A549 (cell line): Measurements from ENCODE around the gene USP13. TPM values are rescaled to one million over a fixed set of nuclear protein-coding genes. Genes with fewer than 3 reads are reported as not detected.

Source experiments
- ATAC-seq, 2 experiments: fragments of 200-7000 bp in 1 of 2; fragments of >200 bp in 1 of 2; cut with Nextera tagmentation in 1 of 2; cut with Tn5 transposase in 1 of 2; 3 replicates each; pipeline versions ENCODE4 v1.8.0 to v1.9.1; 2018 to 2020; ENCODE audit warnings: mild to moderate bottlenecking in 1 of 2, moderate library complexity in 1 of 2
- CTCF ChIA-PET: fragments of 300-600 bp; sonication (Branson Sonifier 250); formaldehyde crosslinking; extraction: SDS; loops from one replicate; lab custom pipeline; 2021; ENCODE audit warnings: antibody characterized with exemption, inconsistent platforms; lab: Yijun Ruan, JAX
- POLR2A ChIA-PET: fragments of 350-600 bp; formaldehyde crosslinking; extraction: SDS; loops from one replicate; lab custom pipeline; 2021; ENCODE audit warnings: antibody characterized with exemption, inconsistent platforms; lab: Yijun Ruan, JAX
- DNase-seq, 2 experiments: peaks; one replicate each; pipeline versions ENCODE4 v3.0.0 to v3.0.0-alpha.2; 2011 to 2016; ENCODE audit warnings: low read depth in 1 of 2, low spot score in 1 of 2
- FAIRE-seq: peaks from 2 replicates; lab custom pipeline; 2011; peaks lifted over from hg19 to GRCh38; lab: Jason Lieb, UNC
- H3K27ac ChIP-seq, 2 experiments: fragments of >200 bp; sonication (Bioruptor Twin); formaldehyde crosslinking; 3 replicates each; pipeline ENCODE4 v1.5.1; 2016 to 2017
- H3K4me1 ChIP-seq: fragments of >200 bp; sonication (Bioruptor Twin); formaldehyde crosslinking; 3 replicates; pipeline ENCODE4 v1.6.1; 2016
- H3K4me2 ChIP-seq: fragments of >200 bp; sonication (Bioruptor Twin); formaldehyde crosslinking; 3 replicates; pipeline ENCODE4 v1.6.1; 2016
- H3K4me3 ChIP-seq: fragments of >200 bp; sonication (Bioruptor Twin); formaldehyde crosslinking; 3 replicates; pipeline ENCODE4 v1.5.1; 2016
- H3K9me3 ChIP-seq: fragments of >200 bp; sonication (Bioruptor Twin); formaldehyde crosslinking; 3 replicates; pipeline ENCODE4 v1.6.1; 2016
- CBX8 ChIP-seq: fragments of 200-600 bp; sonication (generic); IDR thresholded peaks from 2 replicates; pipeline ENCODE4 v1.6.1; 2016
- CEBPB ChIP-seq, 2 experiments: fragments of >200 bp in 1 of 2; sonication (Bioruptor Twin) in 1 of 2; formaldehyde crosslinking in 1 of 2; IDR thresholded peaks; 2 replicates each; pipeline ENCODE4 v1.6.1; 2012 to 2016
- CHD2 ChIP-seq: fragments of 150-350 bp; IDR thresholded peaks from 2 replicates; pipeline ENCODE4 v1.6.1; 2014; ENCODE audit warnings: low read length; ENCODE audit not compliant: partially characterized antibody
- CHD4 ChIP-seq: fragments of 200-600 bp; sonication (generic); IDR thresholded peaks from 2 replicates; pipeline ENCODE4 v1.6.1; 2016; ENCODE audit warnings: antibody characterized with exemption, mild to moderate bottlenecking, borderline replicate concordance
- EHF ChIP-seq: fragments of 250-450 bp; sonication (Bioruptor Pico); IDR thresholded peaks from 2 replicates; pipeline ENCODE4 v1.5.0; 2020; ENCODE audit warnings: mild to moderate bottlenecking
- FOSL2 ChIP-seq, 2 experiments: fragments of 450-650 bp in 1 of 2; fragments of >200 bp in 1 of 2; sonication (Bioruptor Twin) in 1 of 2; formaldehyde crosslinking; IDR thresholded peaks; 2 replicates each; pipeline versions ENCODE4 v1.5.0 to v1.6.1; 2016 to 2020; ENCODE audit warnings: mild to moderate bottlenecking in 1 of 2, moderate library complexity in 1 of 2
- GATA3 ChIP-seq: IDR thresholded peaks from 2 replicates; pipeline ENCODE4 v1.6.1; 2012; ENCODE audit warnings: borderline replicate concordance
- HEYL ChIP-seq: fragments of 250-450 bp; sonication (Bioruptor Pico); IDR thresholded peaks from 2 replicates; pipeline ENCODE4 v1.8.0; 2021; ENCODE audit warnings: mild to moderate bottlenecking, moderate library complexity
- HOXB13 ChIP-seq: fragments of 250-450 bp; sonication (Bioruptor Pico); IDR thresholded peaks from 2 replicates; pipeline ENCODE4 v1.5.0; 2020; ENCODE audit warnings: low read depth, mild to moderate bottlenecking, moderate library complexity
- KDM1A ChIP-seq: fragments of 200-600 bp; sonication (generic); IDR thresholded peaks from 2 replicates; pipeline ENCODE4 v1.6.1; 2016; ENCODE audit warnings: low read depth, mild to moderate bottlenecking
- NFE2L2 ChIP-seq: fragments of 150-350 bp; conservative IDR thresholded peaks from 2 replicates; pipeline ENCODE4 v1.6.1; 2014; ENCODE audit warnings: low read length
- NPAS2 ChIP-seq: fragments of 250-450 bp; sonication (Bioruptor Pico); IDR thresholded peaks from 2 replicates; pipeline ENCODE4 v1.8.0; 2022; ENCODE audit warnings: mild to moderate bottlenecking, moderate library complexity, borderline replicate concordance
- NR3C1 ChIP-seq: fragments of >200 bp; sonication (Bioruptor Twin); formaldehyde crosslinking; IDR thresholded peaks from 3 replicates; pipeline ENCODE4 v1.6.1; 2017
- POLR2A ChIP-seq: IDR thresholded peaks from 2 replicates; pipeline ENCODE4 v1.6.1; 2012; ENCODE audit warnings: mild to moderate bottlenecking, low read length
- RAD21 ChIP-seq, 2 experiments: fragments of >200 bp in 1 of 2; sonication (Bioruptor Twin) in 1 of 2; formaldehyde crosslinking in 1 of 2; IDR thresholded peaks in 1 of 2; conservative IDR thresholded peaks in 1 of 2; 2 replicates in 1 of 2; 3 replicates in 1 of 2; pipeline ENCODE4 v1.6.1; 2012 to 2018; ENCODE audit warnings: inconsistent platforms in 1 of 2
- RNF2 ChIP-seq: fragments of 200-600 bp; sonication (generic); IDR thresholded peaks from 2 replicates; pipeline ENCODE4 v1.6.1; 2016; ENCODE audit warnings: low read depth, mild to moderate bottlenecking, antibody characterized with exemption, moderate library complexity, borderline replicate concordance
- SMC3 ChIP-seq: fragments of >200 bp; sonication (Bioruptor Twin); formaldehyde crosslinking; IDR thresholded peaks from 3 replicates; pipeline ENCODE4 v1.6.1; 2018; ENCODE audit warnings: inconsistent platforms
- WGBS: methylation state at CpG from one replicate; pipeline ENCODE4 v1.1.6; 2017; ENCODE audit errors: missing lambda C conversion rate; 5-methylcytosine and 5-hydroxymethylcytosine counted together
- polyA plus RNA-seq, 4 experiments: library from polyadenylated mRNA; depleted of rRNA in 3 of 4; stranded (reverse); fragments of >200 nt; fragmentation: RNase III in 1 of 4; extraction: RNeasy Plus Mini Kit Qiagen cat#74134 plus additional on column Dnase treatment in 1 of 4; gene quantifications; 2 replicates in 3 of 4; 3 replicates in 1 of 4; pipeline ENCODE4 v1.2.3, GENCODE V29; 2011 to 2017
- TF ChIP-seq, protein P1 (sequence below): IDR thresholded peaks from 2 replicates; pipeline ENCODE4 v1.6.1; 2012
- TF ChIP-seq, protein P2 (sequence below): fragments of >200 bp; sonication (Bioruptor Twin); formaldehyde crosslinking; IDR thresholded peaks from 3 replicates; pipeline ENCODE4 v1.5.1; 2016
- TF ChIP-seq, protein P3 (sequence below): fragments of >200 bp; sonication (Bioruptor Twin); formaldehyde crosslinking; IDR thresholded peaks from 2 replicates; pipeline ENCODE4 v1.6.1; 2016
- TF ChIP-seq, protein P4 (sequence below): fragments of 200-600 bp; sonication (generic); IDR thresholded peaks from 2 replicates; pipeline ENCODE4 v1.6.1; 2016; ENCODE audit warnings: antibody characterized with exemption, mild to moderate bottlenecking, moderate library complexity

USP13 gene
- polyA plus RNA-seq, 2 of the 4 experiments (the other 2 are of a cell fraction), result 7.5 to 10.2 TPM

DNA sequence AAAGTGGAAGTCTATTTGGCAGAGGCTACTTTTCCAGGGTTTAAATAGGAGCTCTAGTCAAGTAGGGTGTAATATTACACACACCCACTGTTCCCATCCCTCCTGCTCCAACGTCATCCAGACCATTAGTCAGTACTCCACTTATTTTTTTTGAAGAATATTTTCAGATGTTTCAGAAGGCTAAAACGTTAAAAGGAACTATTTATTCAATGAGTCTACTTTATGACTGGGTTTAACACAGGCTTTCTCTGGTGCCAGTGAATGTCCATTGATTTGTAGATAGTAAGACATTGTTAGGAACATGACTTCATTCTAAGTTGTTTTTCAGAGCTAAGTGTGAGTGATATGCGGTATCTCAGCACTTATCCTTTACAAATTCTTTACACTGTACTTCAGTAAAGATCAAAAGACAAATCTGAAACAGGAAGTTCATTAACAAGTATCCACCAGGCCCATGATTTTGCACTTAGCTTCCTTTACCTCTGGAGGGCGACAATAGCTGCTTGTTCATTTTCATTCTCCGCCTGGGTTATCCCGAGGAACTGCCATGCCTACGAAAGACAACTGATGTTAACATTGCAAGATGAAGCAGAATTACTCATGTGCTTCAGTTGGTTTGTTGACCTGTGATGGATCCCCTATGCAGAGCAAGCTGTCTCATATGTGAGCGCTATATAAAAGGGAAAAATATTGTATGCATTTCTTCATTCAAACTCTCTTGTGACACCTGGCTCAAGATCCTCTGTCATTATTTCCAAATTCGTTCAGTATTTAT is 158.7 kb downstream of the USP13 start:
- FAIRE-seq (no peak), DNase-seq (peak; percentile 11 to 68), ATAC-seq (peak; percentile 87 to 94)
- 8% methylated on average over 9 of the region's 9 CpGs for WGBS
- ChIA-PET POLR2A (no interaction called here), CTCF (interaction anchor here (0.7 to 2.2 kb wide), 12 partner anchors 9 to 795 kb away, joined by 3 to 8 read pairs (median 3); no protein-coding TSS in a partner anchor)
- H3K4me3 ChIP-seq, result no peak overlapping the region
- H3K27ac ChIP-seq, result no peak overlapping the region
- TF ChIP-seq, protein P1, sequence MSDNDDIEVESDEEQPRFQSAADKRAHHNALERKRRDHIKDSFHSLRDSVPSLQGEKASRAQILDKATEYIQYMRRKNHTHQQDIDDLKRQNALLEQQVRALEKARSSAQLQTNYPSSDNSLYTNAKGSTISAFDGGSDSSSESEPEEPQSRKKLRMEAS, result no peak
- TF ChIP-seq SMC3 (peak; percentile 50; the same call in 2 of the 3 replicates), FOSL2 (IDR thresholded peaks at IDR 0.05) (no peak), FOSL2 (CRISPR knock-in tag; IDR thresholded peaks at IDR 0.05) (no peak), RAD21 (conservative IDR thresholded peaks at IDR 0.05 in 1 of 2, IDR thresholded peaks at IDR 0.05 in 1 of 2) (peak; percentile 69 to 82), HEYL (CRISPR knock-in tag) (no peak), KDM1A (no peak), POLR2A (no peak), RNF2 (no peak), EHF (CRISPR knock-in tag) (no peak), CHD2 (no peak), NFE2L2 (no peak)
- TF ChIP-seq, protein P2, sequence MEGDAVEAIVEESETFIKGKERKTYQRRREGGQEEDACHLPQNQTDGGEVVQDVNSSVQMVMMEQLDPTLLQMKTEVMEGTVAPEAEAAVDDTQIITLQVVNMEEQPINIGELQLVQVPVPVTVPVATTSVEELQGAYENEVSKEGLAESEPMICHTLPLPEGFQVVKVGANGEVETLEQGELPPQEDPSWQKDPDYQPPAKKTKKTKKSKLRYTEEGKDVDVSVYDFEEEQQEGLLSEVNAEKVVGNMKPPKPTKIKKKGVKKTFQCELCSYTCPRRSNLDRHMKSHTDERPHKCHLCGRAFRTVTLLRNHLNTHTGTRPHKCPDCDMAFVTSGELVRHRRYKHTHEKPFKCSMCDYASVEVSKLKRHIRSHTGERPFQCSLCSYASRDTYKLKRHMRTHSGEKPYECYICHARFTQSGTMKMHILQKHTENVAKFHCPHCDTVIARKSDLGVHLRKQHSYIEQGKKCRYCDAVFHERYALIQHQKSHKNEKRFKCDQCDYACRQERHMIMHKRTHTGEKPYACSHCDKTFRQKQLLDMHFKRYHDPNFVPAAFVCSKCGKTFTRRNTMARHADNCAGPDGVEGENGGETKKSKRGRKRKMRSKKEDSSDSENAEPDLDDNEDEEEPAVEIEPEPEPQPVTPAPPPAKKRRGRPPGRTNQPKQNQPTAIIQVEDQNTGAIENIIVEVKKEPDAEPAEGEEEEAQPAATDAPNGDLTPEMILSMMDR, result peak; percentile 59
- no peaks in the 10 kb centered on the region for H3K4me1 ChIP-seq
- H3K9me3 ChIP-seq, result no peaks in the 10 kb centered on the region
- H3K4me2 ChIP-seq, result peak overlapping the region; percentile 38; the same call in 2 of the 3 replicates

DNA sequence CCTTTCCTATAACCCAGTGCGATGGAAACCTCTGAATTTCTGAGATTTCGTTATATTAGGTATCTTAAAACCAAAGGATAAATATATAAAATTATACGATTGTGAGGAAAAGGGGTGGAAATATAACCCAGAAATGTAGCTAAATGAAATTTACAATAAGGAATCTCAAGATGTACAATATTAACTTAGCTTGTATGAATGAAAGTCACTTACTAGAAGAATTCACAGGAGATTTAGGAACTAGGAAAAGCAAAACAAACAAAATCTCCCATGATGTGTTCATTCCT is 159.2 kb downstream of the USP13 start:
- Histone ChIP-seq H3K27ac (no peak overlapping the region), H3K9me3 (no peaks in the 10 kb centered on the region), H3K4me1 (no peaks in the 10 kb centered on the region), H3K4me2 (peak overlapping the region; percentile 38; the same call in 1 of the 3 replicates), H3K4me3 (no peak overlapping the region)
- 34% methylated on average over 3 of the region's 3 CpGs for WGBS
- ATAC-seq, result no peak
- no peak for FAIRE-seq
- DNase-seq, result no peak
- POLR2A ChIA-PET, result no interaction called here
- CTCF ChIA-PET, result interaction anchor here (0.7 to 2.1 kb wide), 10 partner anchors 9 to 210 kb away, joined by 3 to 8 read pairs (median 3); no protein-coding TSS in a partner anchor
- TF ChIP-seq RNF2 (peak; percentile 83; the same call in 1 of the 2 replicates), HEYL (CRISPR knock-in tag) (no peak), CBX8 (peak; percentile 71; the same call in 1 of the 2 replicates)

DNA sequence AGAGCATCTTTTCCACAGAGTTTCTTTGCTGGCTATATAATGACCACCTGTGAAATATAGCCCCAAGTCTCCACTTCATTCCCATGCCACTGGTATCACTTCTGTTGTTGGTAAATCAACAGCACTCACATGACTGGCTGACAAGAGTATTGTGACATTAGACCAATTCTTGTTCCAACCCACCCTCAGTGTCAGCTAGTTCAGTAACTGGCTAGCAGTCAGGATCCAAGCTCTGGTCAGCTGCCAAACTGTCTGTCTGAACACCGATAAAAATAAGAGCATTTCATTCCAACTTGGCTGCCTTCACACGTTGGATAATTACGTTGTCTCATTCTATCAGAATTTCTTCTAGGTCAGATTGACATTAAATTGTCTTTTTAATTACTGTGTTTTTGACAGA is 166.5 kb downstream of the USP13 start:
- no peak overlapping the region for H3K27ac ChIP-seq
- WGBS, result 9% methylated on average over 3 of the region's 3 CpGs
- no peak for FAIRE-seq
- no peak for TF ChIP-seq NPAS2
- no peak for TF ChIP-seq GATA3
- no peak for TF ChIP-seq HEYL (CRISPR knock-in tag)
- TF ChIP-seq, protein P3, sequence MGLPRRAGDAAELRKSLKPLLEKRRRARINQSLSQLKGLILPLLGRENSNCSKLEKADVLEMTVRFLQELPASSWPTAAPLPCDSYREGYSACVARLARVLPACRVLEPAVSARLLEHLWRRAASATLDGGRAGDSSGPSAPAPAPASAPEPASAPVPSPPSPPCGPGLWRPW, result no peak
- TF ChIP-seq CHD2, result no peak
- TF ChIP-seq NR3C1, result no peak
- TF ChIP-seq, protein P4, sequence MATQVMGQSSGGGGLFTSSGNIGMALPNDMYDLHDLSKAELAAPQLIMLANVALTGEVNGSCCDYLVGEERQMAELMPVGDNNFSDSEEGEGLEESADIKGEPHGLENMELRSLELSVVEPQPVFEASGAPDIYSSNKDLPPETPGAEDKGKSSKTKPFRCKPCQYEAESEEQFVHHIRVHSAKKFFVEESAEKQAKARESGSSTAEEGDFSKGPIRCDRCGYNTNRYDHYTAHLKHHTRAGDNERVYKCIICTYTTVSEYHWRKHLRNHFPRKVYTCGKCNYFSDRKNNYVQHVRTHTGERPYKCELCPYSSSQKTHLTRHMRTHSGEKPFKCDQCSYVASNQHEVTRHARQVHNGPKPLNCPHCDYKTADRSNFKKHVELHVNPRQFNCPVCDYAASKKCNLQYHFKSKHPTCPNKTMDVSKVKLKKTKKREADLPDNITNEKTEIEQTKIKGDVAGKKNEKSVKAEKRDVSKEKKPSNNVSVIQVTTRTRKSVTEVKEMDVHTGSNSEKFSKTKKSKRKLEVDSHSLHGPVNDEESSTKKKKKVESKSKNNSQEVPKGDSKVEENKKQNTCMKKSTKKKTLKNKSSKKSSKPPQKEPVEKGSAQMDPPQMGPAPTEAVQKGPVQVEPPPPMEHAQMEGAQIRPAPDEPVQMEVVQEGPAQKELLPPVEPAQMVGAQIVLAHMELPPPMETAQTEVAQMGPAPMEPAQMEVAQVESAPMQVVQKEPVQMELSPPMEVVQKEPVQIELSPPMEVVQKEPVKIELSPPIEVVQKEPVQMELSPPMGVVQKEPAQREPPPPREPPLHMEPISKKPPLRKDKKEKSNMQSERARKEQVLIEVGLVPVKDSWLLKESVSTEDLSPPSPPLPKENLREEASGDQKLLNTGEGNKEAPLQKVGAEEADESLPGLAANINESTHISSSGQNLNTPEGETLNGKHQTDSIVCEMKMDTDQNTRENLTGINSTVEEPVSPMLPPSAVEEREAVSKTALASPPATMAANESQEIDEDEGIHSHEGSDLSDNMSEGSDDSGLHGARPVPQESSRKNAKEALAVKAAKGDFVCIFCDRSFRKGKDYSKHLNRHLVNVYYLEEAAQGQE, result no peak
- no peak for TF ChIP-seq CEBPB (IDR thresholded peaks at IDR 0.05)
- TF ChIP-seq HOXB13 (CRISPR knock-in tag), result no peak
- no peak for TF ChIP-seq CHD4
- TF ChIP-seq POLR2A, result no peak
- TF ChIP-seq FOSL2 (IDR thresholded peaks at IDR 0.05), result no peak
- no peak for TF ChIP-seq FOSL2 (CRISPR knock-in tag; IDR thresholded peaks at IDR 0.05)
- TF ChIP-seq, all 56 proteins: peak for 0
- Histone ChIP-seq H3K9me3 (no peaks in the 10 kb centered on the region), H3K4me3 (no peak overlapping the region), H3K4me1 (no peaks in the 10 kb centered on the region), H3K4me2 (no peak overlapping the region)
- ATAC-seq (no peak), DNase-seq (no peak)
- CTCF ChIA-PET, result no interaction called here
- POLR2A ChIA-PET, result no interaction called here
